ENCODE measurements around the gene SLC10A2. TPM values are rescaled to one million over a fixed set of nuclear protein-coding genes. Genes with fewer than 3 reads are reported as not detected.
"Not testable (repeated sequence)": the region's sequence is repeated elsewhere in the genome, so short reads cannot be mapped to it uniquely, and the experiment has no call there.

SLC10A2 gene
- total RNA-seq, result not detected

GRCh38 chr13:103066079-103066780 is at the start of gene SLC10A2:
Gene SLC10A2, minus strand, starts transcription at chr13:103066417. Its CDS starts 168 bp downstream, at chr13:103066249.
- ATAC-seq (replicated peaks in 1 of 2) (no peak), DNase-seq (no peak)
- H3K27ac Mint-ChIP-seq, result no peak within 1 kb of the TSS
- no peaks in the 10 kb centered on the region for H3K4me1 Mint-ChIP-seq (ENCODE audit: low read depth)
- H3K9me3 Mint-ChIP-seq, result peaks cover 4 to 8% of the 10 kb centered on the region in 2 donors
- no peaks in the 10 kb centered on the region for H3K27me3 Mint-ChIP-seq (ENCODE audit: low read depth)
- no peak within 1 kb of the TSS for H3K4me3 Mint-ChIP-seq
- no peaks in the 10 kb centered on the region for H3K36me3 Mint-ChIP-seq (ENCODE audit: insufficient read depth in 2 of 2)

- Mint-ChIP-seq H3K27ac (no peak overlapping the region), H3K4me3 (no peak overlapping the region), H3K36me3 (ENCODE audit: insufficient read depth in 2 of 2) (no peaks in the 10 kb centered on the region), H3K4me1 (ENCODE audit: low read depth) (no peaks in the 10 kb centered on the region), H3K27me3 (ENCODE audit: low read depth) (no peaks in the 10 kb centered on the region), H3K9me3 (no peaks in the 10 kb centered on the region)
- DNase-seq (no peak), ATAC-seq (replicated peaks in 1 of 2) (no peak)
Measured at GRCh38 chr13:103107580-103107979, 41.4 kb upstream of the SLC10A2 start.

- Mint-ChIP-seq H3K27me3 (ENCODE audit: low read depth) (no peaks in the 10 kb centered on the region), H3K27ac (no peak overlapping the region)
- no peak for ATAC-seq (replicated peaks in 1 of 2)
Measured at GRCh38 chr13:103104340-103104739, 38.1 kb upstream of the SLC10A2 start.

GRCh38 chr13:103103456-103103855 is 37.2 kb upstream of the SLC10A2 start:
- ATAC-seq (replicated peaks in 1 of 2); H3K9me3 Mint-ChIP-seq; H3K4me1 Mint-ChIP-seq (ENCODE audit: low read depth); H3K27ac Mint-ChIP-seq; H3K4me3 Mint-ChIP-seq; H3K27me3 Mint-ChIP-seq (ENCODE audit: low read depth); H3K36me3 Mint-ChIP-seq (ENCODE audit: insufficient read depth in 2 of 2); DNase-seq: not testable (repeated sequence)

More at GRCh38 chr13:103104340-103104739, 38.1 kb upstream of the SLC10A2 start:
- H3K9me3 Mint-ChIP-seq, result peaks cover 0 to 3% of the 10 kb centered on the region in 2 donors
- no peak for DNase-seq
- no peaks in the 10 kb centered on the region for H3K4me1 Mint-ChIP-seq (ENCODE audit: low read depth)
- no peak overlapping the region for H3K4me3 Mint-ChIP-seq
- no peaks in the 10 kb centered on the region for H3K36me3 Mint-ChIP-seq (ENCODE audit: insufficient read depth in 2 of 2)

GRCh38 chr13:103102482-103102881 is 36.3 kb upstream of the SLC10A2 start:
- no peaks in the 10 kb centered on the region for H3K36me3 Mint-ChIP-seq (ENCODE audit: insufficient read depth in 2 of 2)
- peaks cover 0 to 3% of the 10 kb centered on the region in 2 donors for H3K9me3 Mint-ChIP-seq
- no peaks in the 10 kb centered on the region for H3K27me3 Mint-ChIP-seq (ENCODE audit: low read depth)
- H3K4me3 Mint-ChIP-seq, result no peak overlapping the region
- no peak overlapping the region for H3K27ac Mint-ChIP-seq
- ATAC-seq (replicated peaks in 1 of 2) (no peak), DNase-seq (no peak)
- H3K4me1 Mint-ChIP-seq (ENCODE audit: low read depth), result no peaks in the 10 kb centered on the region

- no peaks in the 10 kb centered on the region for H3K27me3 Mint-ChIP-seq (ENCODE audit: low read depth)
- DNase-seq (no peak), ATAC-seq (replicated peaks in 1 of 2) (no peak)
- H3K27ac Mint-ChIP-seq, result no peak overlapping the region
- H3K4me1 Mint-ChIP-seq (ENCODE audit: low read depth), result no peaks in the 10 kb centered on the region
- H3K9me3 Mint-ChIP-seq, result peaks cover 0 to 3% of the 10 kb centered on the region in 2 donors
- H3K36me3 Mint-ChIP-seq (ENCODE audit: insufficient read depth in 2 of 2), result no peaks in the 10 kb centered on the region
- H3K4me3 Mint-ChIP-seq, result no peak overlapping the region
Measured at GRCh38 chr13:103101901-103102300, 35.7 kb upstream of the SLC10A2 start.

- Mint-ChIP-seq H3K4me3 (no peak overlapping the region), H3K4me1 (ENCODE audit: low read depth) (no peaks in the 10 kb centered on the region), H3K27ac (no peak overlapping the region), H3K9me3 (peaks cover 0 to 3% of the 10 kb centered on the region in 2 donors), H3K27me3 (ENCODE audit: low read depth) (no peaks in the 10 kb centered on the region), H3K36me3 (ENCODE audit: insufficient read depth in 2 of 2) (no peaks in the 10 kb centered on the region)
- no peak for DNase-seq
- no peak for ATAC-seq (replicated peaks in 1 of 2)
Measured at GRCh38 chr13:103101500-103101899, 35.3 kb upstream of the SLC10A2 start.

GRCh38 chr13:103100830-103101229 is 34.6 kb upstream of the SLC10A2 start:
- Mint-ChIP-seq H3K27me3 (ENCODE audit: low read depth) (no peaks in the 10 kb centered on the region), H3K9me3 (peaks cover 0 to 3% of the 10 kb centered on the region in 2 donors), H3K4me1 (ENCODE audit: low read depth) (no peaks in the 10 kb centered on the region), H3K4me3 (no peak overlapping the region), H3K27ac (no peak overlapping the region), H3K36me3 (ENCODE audit: insufficient read depth in 2 of 2) (no peaks in the 10 kb centered on the region)
- DNase-seq (no peak), ATAC-seq (replicated peaks in 1 of 2) (no peak)

GRCh38 chr13:103099722-103100293 is 33.6 kb upstream of the SLC10A2 start:
- Mint-ChIP-seq H3K27me3 (ENCODE audit: low read depth) (no peaks in the 10 kb centered on the region), H3K27ac (no peak overlapping the region), H3K4me3 (no peak overlapping the region), H3K4me1 (ENCODE audit: low read depth) (no peaks in the 10 kb centered on the region), H3K36me3 (ENCODE audit: insufficient read depth in 2 of 2) (no peaks in the 10 kb centered on the region), H3K9me3 (peaks cover 0 to 3% of the 10 kb centered on the region in 2 donors)
- no peak for ATAC-seq (replicated peaks in 1 of 2)
- DNase-seq, result no peak

GRCh38 chr13:103098535-103098934 is 32.3 kb upstream of the SLC10A2 start:
- Mint-ChIP-seq H3K27ac (no peak overlapping the region), H3K36me3 (ENCODE audit: insufficient read depth in 2 of 2) (peaks cover 2 to 3% of the 10 kb centered on the region in 2 donors)
- ATAC-seq (replicated peaks in 1 of 2), result no peak

GRCh38 chr13:103097366-103097928 is 31.2 kb upstream of the SLC10A2 start:
- peaks cover 1 to 11% of the 10 kb centered on the region in 2 donors for H3K9me3 Mint-ChIP-seq
- no peak overlapping the region for H3K27ac Mint-ChIP-seq
- ATAC-seq (replicated peaks in 1 of 2), result no peak
- H3K36me3 Mint-ChIP-seq (ENCODE audit: insufficient read depth in 2 of 2), result peaks cover 2 to 6% of the 10 kb centered on the region in 2 donors
- no peak for DNase-seq
- H3K4me3 Mint-ChIP-seq, result no peak overlapping the region
- H3K27me3 Mint-ChIP-seq (ENCODE audit: low read depth), result no peaks in the 10 kb centered on the region
- H3K4me1 Mint-ChIP-seq (ENCODE audit: low read depth), result no peaks in the 10 kb centered on the region

More at GRCh38 chr13:103098535-103098934, 32.3 kb upstream of the SLC10A2 start:
- Mint-ChIP-seq H3K9me3 (peaks cover 0 to 7% of the 10 kb centered on the region in 2 donors), H3K4me1 (ENCODE audit: low read depth) (no peaks in the 10 kb centered on the region), H3K4me3 (no peak overlapping the region), H3K27me3 (ENCODE audit: low read depth) (no peaks in the 10 kb centered on the region)
- no peak for DNase-seq

GRCh38 chr13:103093649-103094048 is 27.4 kb upstream of the SLC10A2 start:
- ATAC-seq (replicated peaks in 1 of 2); H3K4me3 Mint-ChIP-seq; H3K27me3 Mint-ChIP-seq (ENCODE audit: low read depth); DNase-seq; H3K4me1 Mint-ChIP-seq (ENCODE audit: low read depth); H3K27ac Mint-ChIP-seq; H3K36me3 Mint-ChIP-seq (ENCODE audit: insufficient read depth in 2 of 2): not testable (repeated sequence)
- H3K9me3 Mint-ChIP-seq, result peaks cover 1 to 14% of the 10 kb centered on the region in 2 donors

- H3K4me3 Mint-ChIP-seq, result no peak overlapping the region
- H3K27ac Mint-ChIP-seq, result no peak overlapping the region
- DNase-seq (no peak), ATAC-seq (replicated peaks in 1 of 2) (no peak)
- peaks cover 6 to 8% of the 10 kb centered on the region in 2 donors for H3K9me3 Mint-ChIP-seq
- peaks cover 0 to 2% of the 10 kb centered on the region in 2 donors for H3K36me3 Mint-ChIP-seq (ENCODE audit: insufficient read depth in 2 of 2)
- H3K27me3 Mint-ChIP-seq (ENCODE audit: low read depth), result no peaks in the 10 kb centered on the region
- H3K4me1 Mint-ChIP-seq (ENCODE audit: low read depth), result no peaks in the 10 kb centered on the region
Measured at GRCh38 chr13:103087275-103087674, 21.1 kb upstream of the SLC10A2 start.

All from activated T-cell treated with anti-CD3 and anti-CD28 coated beads, Interleukin-2, amount 50 U/mL, for 72 hours (primary cell).